GM12891 (cell line): ENCODE results near the gene GFOD1.
"Not testable (repeated sequence)": the region's sequence is repeated elsewhere in the genome, so short reads cannot be mapped to it uniquely, and the experiment has no call there.

Source experiments
- DNase-seq: peaks from one replicate; pipeline ENCODE4 v3.0.0; 2011; ENCODE audit warnings: low spot score; ENCODE audit not compliant: insufficient read length
- FAIRE-seq: peaks from 2 replicates; lab custom pipeline; 2011; peaks lifted over from hg19 to GRCh38; lab: Jason Lieb, UNC
- PAX5 ChIP-seq: IDR thresholded peaks from 2 replicates; pipeline ENCODE4 v1.6.1; 2011; ENCODE audit warnings: low read length, moderate library complexity, mild to moderate bottlenecking; ENCODE audit not compliant: insufficient read depth, severe bottlenecking
- POLR2A ChIP-seq: IDR thresholded peaks from 2 replicates; pipeline ENCODE4 v1.6.1; 2011; ENCODE audit warnings: low read depth, low read length, control low read depth
- POLR2AphosphoS5 ChIP-seq: IDR thresholded peaks from 2 replicates; pipeline ENCODE4 v1.6.1; 2011; ENCODE audit warnings: low read depth, low read length, control low read depth
- POU2F2 ChIP-seq: IDR thresholded peaks from 2 replicates; pipeline ENCODE4 v1.6.1; 2011; ENCODE audit warnings: low read depth, mild to moderate bottlenecking, control low read depth, low read length, moderate library complexity
- SPI1 ChIP-seq: IDR thresholded peaks from 2 replicates; pipeline ENCODE4 v1.6.1; 2011; ENCODE audit warnings: low read depth, low read length, control low read depth
- TAF1 ChIP-seq: IDR thresholded peaks from 2 replicates; pipeline ENCODE4 v1.6.1; 2011; ENCODE audit warnings: low read depth, low read length, control low read depth

GFOD1 gene

GRCh38 chr6:13512900-13513299 is 25.5 kb upstream of the GFOD1 start:
- DNase-seq (no peak), FAIRE-seq (no peak)
- no peak for TF ChIP-seq POLR2A
- TF ChIP-seq TAF1: no peak
- no peak for TF ChIP-seq SPI1
- no peak for TF ChIP-seq POU2F2
- no peak for TF ChIP-seq PAX5
- TF ChIP-seq POLR2AphosphoS5: no peak

- DNase-seq: no peak
- TF ChIP-seq POLR2AphosphoS5: no peak
- TF ChIP-seq POLR2A: no peak
- TF ChIP-seq TAF1: no peak
- TF ChIP-seq SPI1: no peak
- TF ChIP-seq POU2F2: no peak
- TF ChIP-seq PAX5: no peak
- no peak for FAIRE-seq
These were observed 24.7 kb upstream of the GFOD1 start for GRCh38 chr6:13511913-13512717.

GRCh38 chr6:13511141-13511571 is 23.8 kb upstream of the GFOD1 start:
- not testable (repeated sequence) for DNase-seq, FAIRE-seq

- DNase-seq, FAIRE-seq: not testable (repeated sequence)
These were observed 23.0 kb upstream of the GFOD1 start for GRCh38 chr6:13510433-13510832.

GRCh38 chr6:13508711-13509705 is 21.6 kb upstream of the GFOD1 start:
- DNase-seq: no peak

GRCh38 chr6:13507306-13507860 is 20.0 kb upstream of the GFOD1 start:
- TF ChIP-seq POLR2AphosphoS5 (no peak), PAX5 (no peak), POLR2A (no peak), TAF1 (no peak), SPI1 (no peak), POU2F2 (no peak)
- FAIRE-seq (no peak), DNase-seq (no peak)

More at GRCh38 chr6:13508711-13509705, 21.6 kb upstream of the GFOD1 start:
- FAIRE-seq: no peak
- TF ChIP-seq TAF1 (no peak), SPI1 (no peak)

- no peak for FAIRE-seq
- DNase-seq: no peak
- TF ChIP-seq SPI1 (no peak), TAF1 (no peak), POU2F2 (no peak), POLR2AphosphoS5 (no peak), POLR2A (no peak), PAX5 (no peak)
These were observed 17.9 kb upstream of the GFOD1 start for GRCh38 chr6:13505345-13505734.

GRCh38 chr6:13504611-13505344 is 17.4 kb upstream of the GFOD1 start:
- no peak for FAIRE-seq
- TF ChIP-seq SPI1: no peak
- TF ChIP-seq PAX5: no peak
- no peak for TF ChIP-seq POLR2AphosphoS5
- no peak for TF ChIP-seq POU2F2
- no peak for TF ChIP-seq TAF1
- TF ChIP-seq POLR2A: no peak
- DNase-seq: no peak

GRCh38 chr6:13500915-13501314 is 13.5 kb upstream of the GFOD1 start:
- DNase-seq: no peak
- FAIRE-seq: no peak
- TF ChIP-seq SPI1 (no peak), POLR2A (no peak), TAF1 (no peak), POU2F2 (no peak), POLR2AphosphoS5 (no peak)

- FAIRE-seq: no peak
- TF ChIP-seq PAX5 (no peak), TAF1 (no peak), POLR2A (no peak), SPI1 (no peak), POLR2AphosphoS5 (no peak), POU2F2 (no peak)
- DNase-seq: no peak
These were observed 12.9 kb upstream of the GFOD1 start for GRCh38 chr6:13500264-13500663.
